Glomerular endothelial cell (primary cell): Measurements from ENCODE around the gene RECQL5. TPM values are rescaled to one million over a fixed set of nuclear protein-coding genes. Genes with fewer than 3 reads are reported as not detected.

Source experiments
- total RNA-seq: library from RNA; depleted of rRNA; stranded (reverse); fragments of >200 nt; gene quantifications from 2 replicates; pipeline ENCODE4 v1.2.3, GENCODE V29; 2015

Gene RECQL5
- total RNA-seq, 1 donor from 2014 or later = 28.1 TPM

Other genes starting within 250 kb of the RECQL5 start
- gene TMEM94, start 210.5 kb downstream of the RECQL5 start, total RNA-seq = 33.1 and 63.9 TPM in 2 replicates
- 11.6 and 21.3 TPM in 2 replicates for gene CASKIN2, start 151.6 kb downstream of the RECQL5 start, total RNA-seq
- gene TSEN54, start 150.6 kb downstream of the RECQL5 start, total RNA-seq = 11.9 and 16.0 TPM in 2 replicates
- gene LLGL2, start 141.5 kb downstream of the RECQL5 start, total RNA-seq = 3.4 and 8.5 TPM in 2 replicates
- gene MYO15B, start 79.4 kb downstream of the RECQL5 start, total RNA-seq = 5.6 and 10.6 TPM in 2 replicates
- gene SMIM5, start 33.7 kb downstream of the RECQL5 start, total RNA-seq = not detected in 2 replicates
- 70.7 and 84.6 TPM in 2 replicates for gene SAP30BP, start 184 bp upstream of the RECQL5 start, total RNA-seq
- 0.76 and 4.8 TPM in 2 replicates for gene ITGB4, start 54.3 kb upstream of the RECQL5 start, total RNA-seq
- 40.6 and 56.0 TPM in 2 replicates for gene GALK1, start 98.0 kb upstream of the RECQL5 start, total RNA-seq
- gene UNK, start 117.7 kb upstream of the RECQL5 start, total RNA-seq = 14.5 and 28.6 TPM in 2 replicates
- 1.1 and 1.6 TPM in 2 replicates for gene UNC13D, start 177.2 kb upstream of the RECQL5 start, total RNA-seq
- gene WBP2, start 188.2 kb upstream of the RECQL5 start, total RNA-seq = 66.6 and 74.7 TPM in 2 replicates
- 90.3 and 98.8 TPM in 2 replicates for gene TRIM47, start 211.4 kb upstream of the RECQL5 start, total RNA-seq
- 43.2 and 43.5 TPM in 2 replicates for gene TRIM65, start 229.8 kb upstream of the RECQL5 start, total RNA-seq
- gene MRPL38, start 237.7 kb upstream of the RECQL5 start, total RNA-seq = 33.9 and 36.8 TPM in 2 replicates